Osteoblast (primary cell): ENCODE measurements around the gene DVL1. TPM values are rescaled to one million over a fixed set of nuclear protein-coding genes. Genes with fewer than 3 reads are reported as not detected.
A peak's percentile ranks its signal among the peaks of the same experiment; 100 is the strongest.

Experiments used
- DNase-seq: peaks from one replicate; pipeline ENCODE4 v3.0.0; 2011; ENCODE audit warnings: low spot score, mixed read lengths; ENCODE audit not compliant: insufficient read length; ENCODE audit errors: missing footprints
- H2AFZ ChIP-seq: 2 replicates; pipeline ENCODE4 v1.6.0; 2011; ENCODE audit warnings: mild to moderate bottlenecking, low read length
- H3K27ac ChIP-seq: 2 replicates; pipeline ENCODE4 v1.5.1; 2011; ENCODE audit warnings: mild to moderate bottlenecking, low read depth, low read length, moderate library complexity
- H3K27me3 ChIP-seq: 2 replicates; pipeline ENCODE4 v1.6.0; 2012; ENCODE audit warnings: mild to moderate bottlenecking, control low read depth, inconsistent platforms, low read length, moderate library complexity; ENCODE audit not compliant: insufficient read depth
- H3K36me3 ChIP-seq: 2 replicates; pipeline ENCODE4 v1.5.1; 2011; ENCODE audit warnings: mild to moderate bottlenecking, low read length, control low read depth, moderate library complexity; ENCODE audit not compliant: insufficient read depth
- H3K4me1 ChIP-seq: 2 replicates; pipeline ENCODE4 v1.5.1; 2011; ENCODE audit warnings: mild to moderate bottlenecking, low read length, control low read depth, moderate library complexity; ENCODE audit not compliant: insufficient read depth
- H3K4me2 ChIP-seq: 2 replicates; pipeline ENCODE4 v1.6.0; 2011; ENCODE audit warnings: mild to moderate bottlenecking, low read length; ENCODE audit not compliant: insufficient read depth
- H3K4me3 ChIP-seq: fragments of 200-600 bp; sonication (generic); 3 replicates; pipeline ENCODE4 v1.5.1; 2012; ENCODE audit warnings: mild to moderate bottlenecking, low read length, inconsistent platforms; ENCODE audit not compliant: insufficient read depth
- H3K79me2 ChIP-seq: 2 replicates; pipeline ENCODE4 v1.6.0; 2012; ENCODE audit warnings: mild to moderate bottlenecking, low read length, control low read depth, inconsistent platforms; ENCODE audit not compliant: insufficient read depth
- H3K9me3 ChIP-seq: 2 replicates; pipeline ENCODE4 v1.5.1; 2011; ENCODE audit warnings: low read depth, low read length, control low read depth
- H4K20me1 ChIP-seq: 2 replicates; pipeline ENCODE4 v1.6.0; 2012; ENCODE audit warnings: mild to moderate bottlenecking, low read length, control low read depth; ENCODE audit not compliant: insufficient read depth
- total RNA-seq: library from RNA; depleted of rRNA; stranded (reverse); fragments of >200 nt; gene quantifications from 2 replicates; pipeline ENCODE4 v1.2.3, GENCODE V29; 2012
- TF ChIP-seq, protein P1 (sequence below): IDR thresholded peaks from 2 replicates; pipeline ENCODE4 v1.5.1; 2011; ENCODE audit warnings: mild to moderate bottlenecking, low read depth, low read length, moderate library complexity; ENCODE audit errors: extremely low read depth

DVL1 gene
- 73.5 and 81.9 TPM in 2 replicates for total RNA-seq

- Histone ChIP-seq H2AFZ (no peak within 1 kb of the TSS), H3K4me1 (peaks cover 40% of the 10 kb centered on the region), H3K9me3 (no peaks in the 10 kb centered on the region), H4K20me1 (peaks cover 59% of the 10 kb centered on the region), H3K27ac (peak within 1 kb of the TSS; percentile 64), H3K4me3 (peak within 1 kb of the TSS; percentile 82), H3K36me3 (peaks cover 24% of the 10 kb centered on the region), H3K27me3 (no peaks in the 10 kb centered on the region), H3K4me2 (peak within 1 kb of the TSS; percentile 92), H3K79me2 (peaks cover 64% of the 10 kb centered on the region)
- TF ChIP-seq, protein P1, sequence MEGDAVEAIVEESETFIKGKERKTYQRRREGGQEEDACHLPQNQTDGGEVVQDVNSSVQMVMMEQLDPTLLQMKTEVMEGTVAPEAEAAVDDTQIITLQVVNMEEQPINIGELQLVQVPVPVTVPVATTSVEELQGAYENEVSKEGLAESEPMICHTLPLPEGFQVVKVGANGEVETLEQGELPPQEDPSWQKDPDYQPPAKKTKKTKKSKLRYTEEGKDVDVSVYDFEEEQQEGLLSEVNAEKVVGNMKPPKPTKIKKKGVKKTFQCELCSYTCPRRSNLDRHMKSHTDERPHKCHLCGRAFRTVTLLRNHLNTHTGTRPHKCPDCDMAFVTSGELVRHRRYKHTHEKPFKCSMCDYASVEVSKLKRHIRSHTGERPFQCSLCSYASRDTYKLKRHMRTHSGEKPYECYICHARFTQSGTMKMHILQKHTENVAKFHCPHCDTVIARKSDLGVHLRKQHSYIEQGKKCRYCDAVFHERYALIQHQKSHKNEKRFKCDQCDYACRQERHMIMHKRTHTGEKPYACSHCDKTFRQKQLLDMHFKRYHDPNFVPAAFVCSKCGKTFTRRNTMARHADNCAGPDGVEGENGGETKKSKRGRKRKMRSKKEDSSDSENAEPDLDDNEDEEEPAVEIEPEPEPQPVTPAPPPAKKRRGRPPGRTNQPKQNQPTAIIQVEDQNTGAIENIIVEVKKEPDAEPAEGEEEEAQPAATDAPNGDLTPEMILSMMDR, result peak; percentile 14
- DNase-seq, result peak; percentile 99
These were observed at the start of gene DVL1 for GRCh38 chr1:1349256-1350012. DVL1 (minus strand) TSS chr1:1349418; CDS start chr1:1349065, 353 bp downstream.

DNA sequence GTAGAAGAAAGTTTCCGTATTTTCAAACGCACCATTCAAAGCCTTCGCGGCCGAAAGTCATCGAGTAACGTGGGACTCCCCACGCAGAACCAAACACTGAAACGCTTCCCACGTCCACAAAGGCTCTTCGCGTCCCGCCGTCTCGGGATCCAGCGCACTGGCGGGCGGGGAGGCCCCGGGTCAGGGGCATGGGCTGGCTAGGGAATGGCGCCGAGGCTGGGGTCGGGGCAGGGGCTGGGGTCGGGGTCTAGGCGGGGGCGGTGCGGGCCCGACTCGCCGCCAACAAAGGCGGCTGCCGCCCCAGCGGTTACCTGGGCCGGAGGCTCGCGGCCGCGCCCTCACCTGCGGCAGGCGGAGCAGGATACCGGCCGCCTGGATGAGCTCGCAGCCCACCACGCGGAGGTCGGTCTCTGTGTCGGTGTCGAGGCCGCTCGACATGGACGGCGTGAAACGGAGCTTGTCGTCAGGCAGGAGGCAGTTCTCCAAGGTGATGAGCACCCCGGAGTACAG lies 49.5 kb upstream of the DVL1 start:
- H3K4me1 ChIP-seq, result peaks cover 22% of the 10 kb centered on the region
- peak; percentile 77 for DNase-seq
- no peaks in the 10 kb centered on the region for H3K9me3 ChIP-seq
- TF ChIP-seq, protein P1, result no peak
- H3K27ac ChIP-seq, result peak overlapping the region; percentile 80
- peak overlapping the region; percentile 97 for H3K4me2 ChIP-seq
- peaks cover 59% of the 10 kb centered on the region for H3K36me3 ChIP-seq
- H3K27me3 ChIP-seq, result no peaks in the 10 kb centered on the region
- peak overlapping the region; percentile 99 for H3K4me3 ChIP-seq
- peaks cover 81% of the 10 kb centered on the region for H3K79me2 ChIP-seq
- peak overlapping the region; percentile 88 for H2AFZ ChIP-seq
- peaks cover 38% of the 10 kb centered on the region for H4K20me1 ChIP-seq

GRCh38 chr1:1397839-1398523 lies 48.8 kb upstream of the DVL1 start:
- DNase-seq, result peak; percentile 73

More at GRCh38 chr1:1397839-1398523, 48.8 kb upstream of the DVL1 start:
- peaks cover 45% of the 10 kb centered on the region for H4K20me1 ChIP-seq
- H2AFZ ChIP-seq, result no peak overlapping the region
- peak overlapping the region; percentile 97 for H3K4me2 ChIP-seq
- TF ChIP-seq, protein P1, result no peak
- peaks cover 20% of the 10 kb centered on the region for H3K4me1 ChIP-seq
- peaks cover 85% of the 10 kb centered on the region for H3K79me2 ChIP-seq
- no peaks in the 10 kb centered on the region for H3K9me3 ChIP-seq
- peaks cover 62% of the 10 kb centered on the region for H3K36me3 ChIP-seq
- peak overlapping the region; percentile 80 for H3K27ac ChIP-seq
- peak overlapping the region; percentile 99 for H3K4me3 ChIP-seq
- H3K27me3 ChIP-seq, result no peaks in the 10 kb centered on the region
